ENCODE data around the gene ZDHHC15.
A peak's percentile ranks its signal among the peaks of the same experiment; 100 is the strongest.
"Not testable (repeated sequence)": the region's sequence is repeated elsewhere in the genome, so short reads cannot be mapped to it uniquely, and the experiment has no call there.

The ZDHHC15 gene, protein sequence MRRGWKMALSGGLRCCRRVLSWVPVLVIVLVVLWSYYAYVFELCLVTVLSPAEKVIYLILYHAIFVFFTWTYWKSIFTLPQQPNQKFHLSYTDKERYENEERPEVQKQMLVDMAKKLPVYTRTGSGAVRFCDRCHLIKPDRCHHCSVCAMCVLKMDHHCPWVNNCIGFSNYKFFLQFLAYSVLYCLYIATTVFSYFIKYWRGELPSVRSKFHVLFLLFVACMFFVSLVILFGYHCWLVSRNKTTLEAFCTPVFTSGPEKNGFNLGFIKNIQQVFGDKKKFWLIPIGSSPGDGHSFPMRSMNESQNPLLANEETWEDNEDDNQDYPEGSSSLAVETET

DNA sequence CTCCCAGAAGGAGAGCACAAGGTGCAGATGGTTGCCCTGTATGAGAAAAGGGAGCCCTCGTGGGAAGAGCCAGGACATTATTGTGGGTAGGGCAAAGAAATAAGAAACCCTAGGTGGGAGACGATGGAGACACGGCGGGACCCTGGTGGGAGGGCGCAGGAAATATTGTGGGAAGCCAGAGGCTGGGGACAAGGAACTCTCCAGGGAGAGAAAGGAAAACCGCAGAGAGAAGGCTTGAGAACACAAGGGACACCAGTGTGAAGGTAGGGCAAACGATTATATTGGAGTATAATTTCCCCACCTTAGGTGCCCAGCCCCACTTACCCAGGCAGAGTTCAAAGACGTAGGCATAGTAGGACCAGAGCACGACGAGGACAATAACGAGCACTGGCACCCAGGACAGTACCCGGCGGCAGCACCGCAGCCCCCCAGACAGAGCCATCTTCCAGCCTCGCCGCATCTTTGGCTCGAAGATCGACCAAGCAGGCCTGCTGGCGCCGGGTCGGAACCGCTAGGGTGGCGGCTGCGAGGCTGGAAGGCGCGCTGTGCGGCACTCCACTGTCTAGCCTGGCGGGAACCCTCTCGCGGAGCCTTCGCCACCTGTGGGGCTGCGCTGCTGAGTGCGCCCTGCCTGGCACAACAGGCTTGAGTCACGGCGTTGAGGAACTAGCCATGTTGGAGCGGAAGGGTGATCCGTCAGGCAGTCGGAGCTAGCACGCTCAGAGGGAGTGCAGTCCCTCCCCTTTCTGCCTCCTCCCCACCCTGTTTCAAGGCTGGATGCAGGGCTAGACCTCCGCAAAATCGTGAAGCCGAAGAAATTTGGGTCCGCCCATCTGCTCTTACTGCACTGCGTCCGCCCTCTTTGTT lies at the start of gene ZDHHC15:
TSS of gene ZDHHC15 (minus strand) at position 473 of the 867 bp plus-strand sequence. CDS start at position 460, 13 bp downstream.
- DNase-seq, result peak; percentile 44

GRCh38 chrX:75560544-75560943 lies 37.7 kb upstream of the ZDHHC15 start:
- DNase-seq, result not testable (repeated sequence)

- DNase-seq, result no peak
Observed at GRCh38 chrX:75547783-75548182, 24.9 kb upstream of the ZDHHC15 start.

- no peak for DNase-seq
Observed at GRCh38 chrX:75546724-75547511, 24.1 kb upstream of the ZDHHC15 start.

GRCh38 chrX:75544786-75545185 lies 21.9 kb upstream of the ZDHHC15 start:
- DNase-seq, result no peak

- no peak for DNase-seq
Observed at GRCh38 chrX:75483933-75484332, 38.9 kb downstream of the ZDHHC15 start.

GRCh38 chrX:75461780-75462179 lies 61.1 kb downstream of the ZDHHC15 start:
- not testable (repeated sequence) for DNase-seq

DNA sequence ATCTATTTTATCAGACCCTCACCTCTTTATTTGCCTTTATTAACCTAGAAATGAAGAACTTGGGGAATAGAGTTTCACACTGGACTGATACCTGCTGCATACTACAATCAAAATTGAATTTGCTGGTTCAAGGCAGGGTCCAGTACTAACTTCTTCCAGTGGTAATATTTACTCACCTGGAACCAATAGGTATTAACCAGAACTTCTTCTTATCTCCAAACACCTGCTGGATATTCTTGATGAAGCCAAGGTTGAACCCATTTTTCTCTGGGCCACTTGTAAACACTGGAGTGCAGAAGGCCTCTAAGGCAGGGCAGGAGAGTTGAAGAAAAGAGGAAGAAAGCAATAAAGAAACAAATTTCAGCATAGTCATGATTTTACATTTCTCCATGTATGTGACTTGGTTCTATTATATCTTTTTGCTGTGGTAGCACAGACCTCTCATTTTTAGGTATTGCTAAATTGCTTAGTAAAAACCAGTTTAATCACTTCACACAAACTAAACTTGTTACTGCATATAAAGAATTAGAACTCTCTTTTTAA lies 101.1 kb downstream of the ZDHHC15 start:
- no peak for DNase-seq

DNA sequence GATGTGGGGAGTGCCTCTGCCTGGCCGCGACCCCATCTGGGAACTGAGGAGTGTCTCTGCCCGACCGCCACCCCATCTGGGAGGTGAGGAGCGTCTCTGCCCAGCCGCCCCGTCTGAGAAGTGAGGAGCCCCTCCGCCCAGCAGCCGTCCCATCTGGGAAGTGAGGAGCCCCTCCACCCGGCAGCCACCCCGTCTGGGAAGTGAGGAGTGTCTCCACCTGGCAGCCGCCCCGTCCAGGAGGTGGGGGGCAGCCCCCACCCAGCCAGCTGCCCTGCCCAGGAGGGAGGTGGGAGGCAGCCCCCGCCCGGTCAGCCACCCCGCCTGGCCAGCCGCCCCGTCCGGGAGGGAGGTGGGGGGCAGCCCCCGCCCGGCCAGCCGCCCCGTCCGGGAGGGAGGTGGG lies 115.7 kb downstream of the ZDHHC15 start:
- not testable (repeated sequence) for DNase-seq

GRCh38 chrX:75390470-75390869 lies 132.4 kb downstream of the ZDHHC15 start:
- no peak for DNase-seq

- DNase-seq, result no peak
Observed at GRCh38 chrX:75369721-75370120, 153.1 kb downstream of the ZDHHC15 start.

- DNase-seq, result no peak
Observed at GRCh38 chrX:75366861-75367260, 156.0 kb downstream of the ZDHHC15 start.

GRCh38 chrX:75365243-75365975 lies 157.4 kb downstream of the ZDHHC15 start:
- no peak for DNase-seq

- DNase-seq, result no peak
Observed at GRCh38 chrX:75361788-75362187, 161.0 kb downstream of the ZDHHC15 start.

- not testable (repeated sequence) for DNase-seq
Observed at GRCh38 chrX:75348601-75349000, 174.2 kb downstream of the ZDHHC15 start.

DNA sequence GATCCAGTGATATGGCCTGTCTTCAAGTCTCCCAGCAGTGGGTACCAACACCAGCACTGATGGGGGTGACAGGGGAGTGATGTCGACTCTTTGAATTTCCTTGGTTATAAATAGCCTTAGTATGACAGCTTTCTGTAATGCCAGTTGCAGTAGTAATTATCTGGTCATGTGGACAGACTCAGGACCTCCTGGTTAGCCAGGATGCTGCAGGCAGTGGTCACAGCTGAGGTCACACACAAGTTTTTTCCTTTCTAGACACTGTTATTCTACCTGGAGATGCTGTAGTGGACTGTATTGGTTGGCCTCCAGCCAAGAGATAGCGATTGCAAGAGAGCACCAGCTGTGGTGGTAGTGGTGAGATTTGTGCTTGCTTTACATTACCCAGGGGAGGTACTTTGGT lies 185.3 kb downstream of the ZDHHC15 start:
- no peak for DNase-seq

GRCh38 chrX:75335127-75335458 lies 187.7 kb downstream of the ZDHHC15 start:
- no peak for DNase-seq

- DNase-seq, result not testable (repeated sequence)
Observed at GRCh38 chrX:75334407-75335126, 188.3 kb downstream of the ZDHHC15 start.

DNA sequence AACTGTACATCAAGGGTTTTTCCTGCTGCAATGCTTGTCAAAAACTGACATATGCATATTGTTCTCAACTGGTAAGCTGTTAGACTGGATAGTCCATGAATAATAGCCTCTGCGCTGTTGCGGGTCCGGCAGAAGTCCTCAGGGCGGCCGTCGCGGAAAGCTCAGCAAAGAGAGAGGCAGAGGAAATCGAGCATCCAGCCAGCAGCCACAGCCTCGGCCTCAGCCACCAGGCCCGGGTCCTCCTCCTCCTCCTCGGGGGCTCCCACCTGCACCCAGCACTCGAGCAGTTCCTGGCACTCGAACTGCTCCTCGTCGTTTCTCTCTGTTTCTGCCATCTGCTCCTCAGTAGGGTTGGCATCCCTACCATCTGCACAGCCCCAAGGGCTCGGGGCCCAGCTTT lies 195.2 kb downstream of the ZDHHC15 start:
- DNase-seq, result no peak

Measured in activated CD4-positive, alpha-beta T cell treated with anti-CD3 and anti-CD28 coated beads for 1 hour (primary cell).